HG03571 (cell line): ENCODE measurements around the gene LAMA4.

Experiments
- ATAC-seq: cut with Tn5 transposase; IDR thresholded peaks from one replicate; pipeline ENCODE4 v1.9.1; 2021; ENCODE audit not compliant: unreplicated experiment

LAMA4 gene

DNA sequence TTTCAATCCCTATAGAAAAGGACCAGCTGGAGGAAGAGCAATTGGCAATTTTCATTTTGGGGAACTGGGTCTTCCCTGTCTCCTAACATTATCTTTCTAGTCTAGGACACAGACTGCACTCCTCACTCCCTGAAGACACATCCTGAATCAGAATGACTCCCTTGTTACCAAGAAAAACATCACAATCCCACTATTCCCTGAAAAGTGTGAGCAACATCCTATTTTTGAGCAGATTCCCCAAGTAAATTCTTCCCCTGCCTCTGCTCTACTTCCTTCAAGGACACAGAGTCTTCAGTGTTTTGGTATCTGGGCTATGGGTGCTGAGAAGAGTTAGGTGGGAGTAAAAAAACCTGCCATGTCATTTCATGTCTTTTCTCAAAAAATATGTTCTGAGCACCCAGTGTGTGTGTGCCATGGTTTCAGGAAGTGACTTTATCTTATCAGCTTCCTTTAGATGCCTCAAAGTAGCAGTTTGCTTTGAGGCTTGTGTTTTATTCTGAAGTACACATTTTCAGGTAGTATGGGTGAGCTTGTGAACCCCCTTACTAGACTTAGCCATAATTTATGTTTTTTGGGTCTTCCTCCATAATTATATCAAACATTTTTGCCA lies 12.4 kb downstream of the LAMA4 start:
- ATAC-seq: no peak

DNA sequence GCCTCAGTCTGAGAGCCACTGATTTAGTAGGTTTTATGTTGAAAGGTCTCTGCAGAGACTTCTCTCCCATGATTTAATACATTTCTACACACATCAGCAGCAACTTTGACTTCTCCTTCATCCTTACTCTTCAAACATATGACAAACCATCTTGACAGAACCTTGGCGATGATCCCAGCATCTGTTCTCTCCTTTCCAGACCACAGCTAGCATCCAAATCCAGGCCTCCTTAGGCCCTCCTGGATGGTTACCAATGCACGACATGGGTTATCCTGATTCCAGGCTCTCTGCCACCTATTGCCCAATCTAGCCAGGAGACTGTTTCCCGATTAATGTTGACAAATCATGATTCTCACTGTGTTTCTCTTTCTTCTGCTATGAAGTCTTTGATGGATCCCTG lies 16.8 kb downstream of the LAMA4 start:
- ATAC-seq: no peak

DNA sequence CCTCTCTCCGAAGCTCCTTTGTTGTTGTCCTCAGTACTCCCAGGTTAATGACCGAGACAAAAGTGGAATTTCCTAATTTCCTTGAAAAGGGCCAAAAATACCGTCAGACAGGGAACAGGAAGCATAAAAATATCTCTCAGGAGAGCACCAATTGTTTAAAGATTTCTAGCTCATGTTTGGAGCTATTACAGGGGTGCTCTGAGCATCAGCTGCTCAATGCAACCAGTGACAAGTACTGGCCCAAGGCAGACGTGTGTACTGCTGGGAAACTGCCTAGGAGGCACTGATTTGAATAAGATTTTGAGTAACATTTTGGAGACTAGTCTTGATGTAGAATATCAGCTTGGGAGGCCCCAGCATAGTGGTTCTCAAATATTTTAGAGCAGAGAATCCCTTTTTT lies 17.3 kb downstream of the LAMA4 start:
- no peak for ATAC-seq

- no peak for ATAC-seq
These were observed 18.4 kb downstream of the LAMA4 start for GRCh38 chr6:112235956-112236355.

GRCh38 chr6:112234601-112235000 lies 19.8 kb downstream of the LAMA4 start:
- no peak for ATAC-seq

GRCh38 chr6:112233847-112234246 lies 20.5 kb downstream of the LAMA4 start:
- no peak for ATAC-seq

DNA sequence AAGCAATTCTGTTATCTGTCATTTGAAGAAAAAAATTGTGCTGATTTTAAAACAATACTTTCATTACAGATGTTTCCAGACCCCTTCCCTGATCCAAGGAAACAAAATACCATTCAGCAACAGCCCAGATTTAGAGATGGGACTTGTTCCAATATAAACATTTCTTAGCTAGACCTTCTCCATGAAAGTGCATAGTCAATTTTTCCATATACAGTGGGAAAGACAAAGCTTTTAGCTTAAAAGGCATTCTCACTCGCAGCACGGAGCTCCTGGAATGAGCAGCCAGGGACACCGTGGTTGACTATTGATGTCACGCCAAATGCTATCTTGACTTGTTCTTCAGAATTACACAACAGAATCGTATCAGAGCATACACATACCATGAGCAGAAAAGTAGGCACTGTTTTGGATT lies 21.5 kb downstream of the LAMA4 start:
- ATAC-seq: no peak

DNA sequence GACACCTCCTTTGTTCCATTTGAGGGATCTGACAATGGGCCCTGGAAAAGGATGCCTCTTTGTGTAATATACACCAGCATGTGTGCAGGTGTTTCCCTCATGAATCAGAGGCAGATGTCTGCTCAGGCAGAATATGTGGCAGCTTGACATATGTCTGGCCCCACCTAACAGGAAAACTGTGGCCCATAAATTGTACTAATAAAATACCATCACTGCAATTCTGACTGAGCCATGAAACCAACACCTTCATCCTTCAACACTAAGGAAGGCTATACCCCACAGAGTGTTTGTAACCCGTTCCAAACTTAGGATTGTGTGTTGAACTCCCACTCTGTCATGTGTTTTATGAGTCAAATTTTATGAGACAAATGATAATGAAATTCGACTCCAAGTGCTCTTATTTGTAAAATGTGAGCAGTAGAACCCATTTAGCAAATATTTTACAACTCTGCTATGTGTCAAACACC lies 22.7 kb downstream of the LAMA4 start:
- ATAC-seq: no peak

- no peak for ATAC-seq
These were observed 23.2 kb downstream of the LAMA4 start for GRCh38 chr6:112231164-112231563.

- no peak for ATAC-seq
These were observed 25.7 kb downstream of the LAMA4 start for GRCh38 chr6:112228480-112229332.

DNA sequence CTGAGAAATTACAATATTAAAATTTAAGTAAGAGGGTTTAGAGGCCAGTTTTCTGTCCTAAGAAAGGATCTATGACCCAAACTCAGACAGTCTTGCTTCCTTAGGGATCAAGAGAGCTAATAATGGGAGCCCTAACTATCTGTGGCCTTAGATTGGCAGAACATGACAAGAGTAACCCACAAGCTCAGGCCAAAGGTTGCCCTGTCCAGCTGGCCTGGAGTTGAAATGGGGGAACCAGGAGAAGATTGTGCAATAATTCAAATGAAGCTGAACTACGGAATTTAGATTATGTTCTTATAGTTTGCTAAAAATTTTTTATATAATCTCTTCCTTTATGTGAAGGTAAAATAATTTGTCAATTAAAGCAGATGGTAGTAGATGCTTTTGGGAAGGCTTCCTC lies 26.4 kb downstream of the LAMA4 start:
- no peak for ATAC-seq

- no peak for ATAC-seq
These were observed 27.0 kb downstream of the LAMA4 start for GRCh38 chr6:112227411-112227810.

- no peak for ATAC-seq
These were observed 28.7 kb downstream of the LAMA4 start for GRCh38 chr6:112225691-112226090.

- no peak for ATAC-seq
These were observed 30.3 kb downstream of the LAMA4 start for GRCh38 chr6:112224088-112224487.

- ATAC-seq: no peak
These were observed 31.1 kb downstream of the LAMA4 start for GRCh38 chr6:112223070-112223861.

DNA sequence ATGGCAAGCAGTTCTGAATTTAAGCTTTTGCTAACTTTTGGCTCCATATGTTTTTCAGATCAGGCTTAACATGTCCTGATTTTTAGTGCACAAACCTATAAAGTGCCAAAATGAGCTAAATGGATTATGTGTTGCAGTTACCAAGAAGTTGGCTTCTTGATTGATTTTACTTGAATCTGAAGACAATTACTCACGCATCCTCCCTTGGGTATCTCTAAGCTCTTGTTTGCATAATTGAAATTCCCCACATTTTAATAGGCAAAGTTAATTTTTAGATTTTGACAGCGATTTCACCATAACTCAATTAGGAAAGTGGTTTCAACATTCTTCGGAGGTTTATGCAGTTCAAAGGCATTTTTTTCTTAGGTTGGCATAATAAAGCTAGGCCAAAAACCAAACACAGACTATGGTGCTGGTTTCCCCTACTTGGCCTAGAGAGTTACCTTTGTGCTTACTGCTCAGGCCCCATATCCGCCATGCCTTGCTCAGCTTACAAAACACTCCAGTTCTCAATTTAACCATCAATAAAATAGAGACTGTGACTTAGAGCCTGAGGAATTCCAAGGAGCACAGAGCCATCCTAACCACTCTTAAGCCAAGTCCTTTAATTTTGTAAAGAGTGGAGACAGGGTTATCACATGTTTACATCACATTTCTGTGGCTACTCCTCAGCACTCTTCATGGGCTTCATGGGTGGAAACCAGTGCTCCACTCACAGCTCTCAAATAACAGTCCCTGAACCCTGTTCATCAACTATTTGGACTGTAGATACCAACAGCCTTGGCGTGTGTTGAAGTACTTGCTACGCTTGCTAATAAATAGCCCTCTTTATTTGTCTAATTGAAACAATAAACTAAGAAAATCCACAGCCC lies 32.1 kb downstream of the LAMA4 start:
- ATAC-seq: no peak

DNA sequence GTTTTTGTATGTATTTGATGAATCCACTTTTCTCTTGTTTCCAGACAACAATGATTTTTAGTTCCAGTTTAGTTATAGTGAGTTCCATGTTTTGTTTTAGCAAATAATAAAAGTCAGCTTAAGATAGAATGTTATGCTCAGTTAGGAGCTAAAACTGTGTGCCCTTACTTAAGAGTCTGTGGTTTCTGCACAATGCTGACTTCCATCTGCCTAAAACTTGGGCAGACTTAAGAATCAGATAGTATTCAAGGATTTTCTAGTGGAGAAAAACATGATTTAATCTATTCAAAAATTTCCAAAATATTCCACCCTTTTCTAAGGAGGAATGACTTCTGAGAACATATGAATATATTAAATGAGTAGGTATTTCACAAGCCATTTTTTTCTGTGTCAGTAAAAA lies 32.8 kb downstream of the LAMA4 start:
- no peak for ATAC-seq

- no peak for ATAC-seq
These were observed 35.8 kb downstream of the LAMA4 start for GRCh38 chr6:112218563-112218962.

DNA sequence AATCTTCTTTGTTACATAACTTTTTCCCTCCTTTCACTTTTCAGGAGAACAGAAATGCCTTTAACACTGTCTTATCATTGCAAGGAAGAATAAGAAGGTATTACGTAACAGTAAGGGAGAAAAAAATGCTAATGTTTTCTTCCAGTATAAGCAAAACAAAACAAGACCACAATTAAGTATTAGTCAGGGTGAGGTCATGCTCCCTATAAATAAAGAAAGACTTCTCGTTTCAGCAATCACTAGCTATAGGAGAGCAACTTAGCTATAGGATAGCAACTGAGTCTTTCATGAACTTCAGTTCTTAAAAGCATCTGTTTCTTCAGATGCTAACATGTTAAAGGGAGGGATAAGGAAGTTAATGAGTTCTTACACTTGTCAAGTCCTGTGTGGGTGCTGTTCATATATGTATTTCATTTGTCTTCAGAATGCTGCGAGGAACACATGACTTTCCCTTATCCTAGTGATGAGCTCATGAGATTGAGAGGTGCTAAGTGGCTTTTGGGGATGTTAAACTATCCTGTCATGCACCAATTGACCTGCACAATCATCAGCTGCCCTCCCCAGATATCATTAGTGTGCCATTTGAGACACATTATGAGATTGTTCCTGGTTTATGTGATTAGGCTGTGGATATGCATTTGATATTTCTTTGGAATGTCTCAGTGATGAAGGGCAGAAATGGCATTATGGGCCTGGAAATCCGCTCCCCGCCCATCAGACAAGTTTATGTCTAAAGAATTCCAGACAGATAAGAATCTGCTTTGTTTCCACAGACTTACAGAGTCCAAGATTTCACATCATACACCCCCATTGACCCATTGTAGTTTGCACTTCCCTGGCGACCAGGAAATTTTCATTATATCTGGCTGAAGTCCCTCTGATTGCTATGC lies 37.5 kb downstream of the LAMA4 start:
- no peak for ATAC-seq
